Smooth muscle cell of the coronary artery (primary cell): ENCODE measurements around the gene CMTM7. TPM values are rescaled to one million over a fixed set of nuclear protein-coding genes. Genes with fewer than 3 reads are reported as not detected.

ENCODE experiments used
- total RNA-seq: library from RNA; depleted of rRNA; stranded (reverse); fragments of >200 nt; gene quantifications from 2 replicates; pipeline ENCODE4 v1.2.3, GENCODE V29; 2014; ENCODE audit warnings: low replicate concordance

Gene CMTM7, protein sequence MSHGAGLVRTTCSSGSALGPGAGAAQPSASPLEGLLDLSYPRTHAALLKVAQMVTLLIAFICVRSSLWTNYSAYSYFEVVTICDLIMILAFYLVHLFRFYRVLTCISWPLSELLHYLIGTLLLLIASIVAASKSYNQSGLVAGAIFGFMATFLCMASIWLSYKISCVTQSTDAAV
- total RNA-seq = 3.0 and 9.0 TPM in 2 replicates

DNA sequence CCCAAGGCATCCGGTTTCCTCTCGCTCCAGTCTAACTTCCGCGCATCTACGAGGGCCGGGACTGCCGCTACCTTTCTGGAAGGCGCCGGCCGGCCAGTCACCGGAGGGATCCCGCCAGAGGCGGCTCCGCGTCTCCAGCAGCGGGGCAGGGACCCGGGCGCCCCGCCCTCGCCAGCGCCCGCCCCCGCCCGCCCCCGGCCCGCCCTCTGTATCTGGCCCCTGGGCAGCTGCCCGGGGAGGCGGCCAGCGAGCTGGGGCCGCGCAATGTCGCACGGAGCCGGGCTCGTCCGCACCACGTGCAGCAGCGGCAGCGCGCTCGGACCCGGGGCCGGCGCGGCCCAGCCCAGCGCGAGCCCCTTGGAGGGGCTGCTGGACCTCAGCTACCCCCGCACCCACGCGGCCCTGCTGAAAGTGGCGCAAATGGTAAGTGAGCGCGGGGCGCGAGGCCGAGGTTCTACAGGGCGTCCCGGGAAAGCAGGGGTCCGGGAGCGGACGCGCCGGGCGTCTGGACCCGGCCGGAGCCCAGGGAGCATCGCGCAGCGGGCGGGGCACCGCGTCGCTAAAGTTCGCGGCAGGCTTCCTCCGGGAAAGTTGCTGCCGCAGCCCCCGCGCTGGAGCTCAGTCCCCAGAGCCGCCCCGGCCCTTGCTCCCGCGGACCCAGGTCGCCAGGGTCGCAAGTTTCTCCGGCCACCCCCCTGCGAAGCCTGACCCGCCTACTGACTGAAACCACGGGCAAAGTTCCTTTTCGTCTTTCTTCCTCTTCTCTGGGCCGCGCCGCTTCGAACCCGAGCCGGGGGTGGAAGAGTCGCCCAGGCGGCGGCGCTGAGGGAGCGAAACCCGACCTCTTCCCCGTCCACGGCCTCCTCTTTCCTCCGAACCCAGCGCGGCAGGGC lies at the start of gene CMTM7:
Gene CMTM7, plus strand, starts transcription at position 211 of the 893 bp plus-strand sequence. Its CDS starts 54 bp downstream, at position 265.

DNA sequence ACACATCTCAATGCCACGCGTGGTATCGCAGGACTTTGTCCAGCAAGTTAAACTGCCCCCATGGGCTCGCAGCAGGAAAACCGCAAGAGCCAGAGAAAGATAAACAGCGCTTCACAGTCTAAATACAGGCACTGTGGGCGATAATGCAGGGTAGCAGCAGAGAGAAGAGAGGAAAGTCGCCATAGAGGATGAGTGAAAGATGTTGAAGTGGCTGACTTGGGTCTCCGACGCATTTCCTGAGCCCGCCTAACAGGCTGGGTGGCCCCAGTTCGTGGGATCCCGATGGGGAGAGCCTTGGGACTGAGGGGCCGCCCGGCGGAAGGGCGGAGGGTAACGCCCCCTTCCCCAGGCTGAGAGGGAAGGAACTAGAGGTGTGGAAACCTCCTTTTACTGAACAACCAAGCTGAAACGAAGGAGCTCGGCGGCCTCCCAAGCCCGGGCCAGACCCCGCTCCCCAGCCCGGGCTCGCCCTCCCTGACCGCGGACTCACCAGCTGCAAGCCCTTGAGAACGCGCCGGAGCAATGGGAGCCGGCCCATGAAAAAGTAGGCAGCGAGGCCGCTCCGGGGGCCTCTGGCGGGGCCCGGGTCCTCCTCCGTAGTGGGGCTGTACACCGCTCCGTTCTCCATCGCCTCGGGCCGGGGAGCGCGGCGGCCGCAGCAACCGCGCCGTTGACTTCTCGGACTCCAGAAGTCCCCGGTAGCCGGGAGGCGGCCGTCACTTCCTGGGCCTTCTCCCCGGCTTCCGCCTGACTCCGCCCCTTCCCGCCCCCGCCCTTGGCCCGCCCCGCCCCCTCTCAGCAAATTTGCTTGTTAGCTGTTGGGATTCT lies 110.7 kb downstream of the CMTM7 start, which contains the start of gene CMTM6:
Gene CMTM6, minus strand, starts transcription at position 735 of the 828 bp plus-strand sequence. Its CDS starts 107 bp downstream, at position 628.

Other genes starting within 250 kb of the CMTM7 start
- gene CMTM8, start 153.2 kb upstream of the CMTM7 start, total RNA-seq = 0.12 and 0.30 TPM in 2 replicates
- gene CMTM6, start 111.0 kb downstream of the CMTM7 start, total RNA-seq = 27.6 and 74.6 TPM in 2 replicates
- 13.3 and 33.2 TPM in 2 replicates for gene DYNC1LI1, start 179.0 kb downstream of the CMTM7 start, total RNA-seq